ENCODE measurements around the gene PSMA2. TPM values are rescaled to one million over a fixed set of nuclear protein-coding genes. Genes with fewer than 3 reads are reported as not detected.
A peak's percentile ranks its signal among the peaks of the same experiment; 100 is the strongest.

Gene PSMA2
- total RNA-seq, 1 donor from 2014 or later, result 62.1 TPM

DNA sequence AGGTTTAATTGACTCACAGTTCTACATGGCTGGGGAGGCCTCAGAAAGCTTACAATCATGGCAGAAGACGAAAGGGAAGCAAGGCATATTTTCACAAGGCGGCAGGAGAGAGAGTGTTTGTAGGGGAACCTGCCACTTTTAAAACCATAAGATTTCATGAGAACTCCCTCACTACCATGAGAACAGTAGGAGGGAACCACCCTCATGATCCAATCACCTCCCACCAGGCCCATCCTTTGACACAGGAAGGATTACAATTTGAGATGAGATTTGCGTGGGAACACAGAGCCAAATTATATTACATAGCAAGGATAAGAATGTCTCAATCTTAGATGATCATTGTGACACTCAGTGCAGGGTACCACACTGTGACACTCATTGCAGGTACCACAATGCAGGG is 44.4 kb upstream of the PSMA2 start:
- no peaks in the 10 kb centered on the region for H3K36me3 ChIP-seq (ENCODE audit: control insufficient read depth, insufficient read depth, low read length)
- H3K4me3 ChIP-seq (ENCODE audit: low read depth, low read length), result no peak overlapping the region
- no peak for DNase-seq (ENCODE audit: low read depth)
- TF ChIP-seq, protein P1, sequence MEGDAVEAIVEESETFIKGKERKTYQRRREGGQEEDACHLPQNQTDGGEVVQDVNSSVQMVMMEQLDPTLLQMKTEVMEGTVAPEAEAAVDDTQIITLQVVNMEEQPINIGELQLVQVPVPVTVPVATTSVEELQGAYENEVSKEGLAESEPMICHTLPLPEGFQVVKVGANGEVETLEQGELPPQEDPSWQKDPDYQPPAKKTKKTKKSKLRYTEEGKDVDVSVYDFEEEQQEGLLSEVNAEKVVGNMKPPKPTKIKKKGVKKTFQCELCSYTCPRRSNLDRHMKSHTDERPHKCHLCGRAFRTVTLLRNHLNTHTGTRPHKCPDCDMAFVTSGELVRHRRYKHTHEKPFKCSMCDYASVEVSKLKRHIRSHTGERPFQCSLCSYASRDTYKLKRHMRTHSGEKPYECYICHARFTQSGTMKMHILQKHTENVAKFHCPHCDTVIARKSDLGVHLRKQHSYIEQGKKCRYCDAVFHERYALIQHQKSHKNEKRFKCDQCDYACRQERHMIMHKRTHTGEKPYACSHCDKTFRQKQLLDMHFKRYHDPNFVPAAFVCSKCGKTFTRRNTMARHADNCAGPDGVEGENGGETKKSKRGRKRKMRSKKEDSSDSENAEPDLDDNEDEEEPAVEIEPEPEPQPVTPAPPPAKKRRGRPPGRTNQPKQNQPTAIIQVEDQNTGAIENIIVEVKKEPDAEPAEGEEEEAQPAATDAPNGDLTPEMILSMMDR (IDR thresholded peaks at IDR 0.05; ENCODE audit: insufficient read depth, low read length, severe bottlenecking), result no peak
- H3K27me3 ChIP-seq (ENCODE audit: control insufficient read depth, insufficient read depth, low read length), result peaks cover 2% of the 10 kb centered on the region
- no peak for FAIRE-seq

DNA sequence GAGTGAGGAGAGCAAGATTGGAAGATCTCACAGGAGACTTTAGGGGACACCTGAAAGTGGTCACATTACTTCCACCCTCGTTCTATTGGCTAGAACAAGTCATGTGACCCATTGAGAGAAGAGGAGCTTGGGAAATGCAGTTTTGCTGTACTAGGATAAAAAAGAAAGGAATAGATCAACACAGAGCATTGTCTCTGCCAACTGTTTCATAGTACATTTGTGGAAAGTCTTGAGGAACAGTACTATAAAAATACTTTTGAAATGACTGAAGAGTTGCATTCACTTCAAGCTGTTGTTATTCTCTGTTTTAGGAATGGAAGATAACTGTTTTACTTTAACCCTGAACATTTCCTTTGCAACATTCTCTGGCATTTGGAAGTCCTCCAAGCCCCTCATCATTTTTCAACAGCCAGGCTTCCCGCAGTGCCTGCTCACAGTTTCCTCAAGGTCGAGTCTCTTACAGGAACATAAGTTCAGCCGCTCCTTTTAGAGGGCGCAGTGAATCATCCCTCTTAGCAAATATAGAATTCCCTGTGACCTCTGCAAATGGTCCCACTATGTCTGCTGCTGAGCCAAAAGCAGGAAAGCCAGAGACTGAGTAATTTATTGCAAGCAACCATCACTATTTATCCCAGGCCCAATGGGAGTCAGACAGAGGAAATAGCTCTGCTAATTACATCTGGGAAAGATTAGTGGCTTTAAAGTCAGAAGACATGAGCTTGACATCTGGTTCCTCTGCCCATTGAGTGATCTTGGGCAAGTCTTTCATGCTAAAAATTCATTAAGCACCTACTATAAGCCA is 40.9 kb upstream of the PSMA2 start:
- FAIRE-seq, result no peak
- no peaks in the 10 kb centered on the region for H3K36me3 ChIP-seq (ENCODE audit: control insufficient read depth, insufficient read depth, low read length)
- peak; percentile 34 for DNase-seq (ENCODE audit: low read depth)
- no peak overlapping the region for H3K4me3 ChIP-seq (ENCODE audit: low read depth, low read length)
- no peaks in the 10 kb centered on the region for H3K27me3 ChIP-seq (ENCODE audit: control insufficient read depth, insufficient read depth, low read length)
- TF ChIP-seq, protein P1 (IDR thresholded peaks at IDR 0.05; ENCODE audit: insufficient read depth, low read length, severe bottlenecking), result no peak

DNA sequence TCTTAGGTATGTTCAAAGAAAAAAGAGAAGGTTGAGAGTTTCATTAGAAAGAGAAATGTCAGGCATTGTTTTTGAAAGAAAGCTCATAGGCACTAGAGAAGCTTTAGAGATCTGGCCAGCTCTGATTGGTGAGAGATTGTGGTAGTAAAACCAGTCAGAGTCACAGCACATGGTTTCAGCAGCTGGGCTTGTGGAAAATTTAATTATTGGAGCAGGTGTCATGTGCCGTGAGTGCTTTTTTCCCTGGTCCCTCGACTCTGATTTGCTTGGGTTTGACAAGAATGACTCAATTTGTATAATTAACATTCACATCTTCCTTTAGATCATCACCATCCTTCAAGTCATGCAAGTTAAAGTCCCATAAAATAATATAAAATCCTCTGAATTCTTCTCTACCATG is 35.4 kb upstream of the PSMA2 start:
- TF ChIP-seq, protein P1 (IDR thresholded peaks at IDR 0.05; ENCODE audit: insufficient read depth, low read length, severe bottlenecking), result no peak
- H3K27me3 ChIP-seq (ENCODE audit: control insufficient read depth, insufficient read depth, low read length), result peaks cover 5% of the 10 kb centered on the region
- H3K36me3 ChIP-seq (ENCODE audit: control insufficient read depth, insufficient read depth, low read length), result no peaks in the 10 kb centered on the region
- FAIRE-seq (no peak), DNase-seq (ENCODE audit: low read depth) (no peak)
- H3K4me3 ChIP-seq (ENCODE audit: low read depth, low read length), result no peak overlapping the region

DNA sequence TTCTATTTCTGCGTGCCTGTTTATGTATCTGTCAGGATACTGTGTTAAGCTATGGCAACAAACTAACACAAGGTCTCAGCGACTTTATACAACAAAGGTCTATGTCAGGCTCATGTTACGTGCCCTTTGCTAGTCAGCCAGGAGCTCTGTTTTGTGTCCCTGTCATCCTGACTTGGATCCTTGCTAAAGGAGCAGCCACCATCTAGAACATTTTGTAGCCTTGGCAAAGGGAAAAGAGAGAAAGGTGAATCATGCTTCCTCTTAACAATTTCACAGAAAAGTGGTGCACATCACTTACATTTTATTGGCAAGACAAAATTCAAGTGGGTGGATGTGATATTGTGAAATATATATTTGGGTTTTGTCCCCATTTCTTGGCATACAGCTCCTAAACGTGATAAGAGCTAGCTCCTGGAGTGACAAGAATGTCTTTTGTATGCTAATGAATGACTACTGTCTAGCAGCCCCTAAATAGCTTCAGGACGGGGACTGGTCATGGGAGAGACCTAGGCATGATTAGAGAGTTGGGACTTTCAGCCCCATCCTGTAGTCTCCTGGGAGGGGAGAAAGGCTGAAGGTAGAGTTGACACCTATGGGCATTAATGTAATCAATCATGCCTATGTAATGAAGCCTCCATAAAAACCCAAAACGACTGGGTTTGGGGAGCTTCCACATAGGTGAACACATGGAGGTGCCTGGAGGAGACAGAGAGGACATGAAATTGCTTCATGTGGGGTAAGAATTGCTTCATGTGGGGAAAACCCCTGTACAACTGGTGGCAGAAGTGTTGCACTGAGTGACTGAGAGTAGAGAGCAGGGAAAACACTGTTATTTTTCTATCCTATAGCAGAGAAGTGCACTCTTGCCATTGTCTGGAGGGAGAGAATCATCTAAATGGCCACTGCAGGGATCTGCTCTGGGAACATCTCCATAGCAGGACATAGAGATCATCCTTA is 33.2 kb upstream of the PSMA2 start:
- no peak overlapping the region for H3K4me3 ChIP-seq (ENCODE audit: low read depth, low read length)
- FAIRE-seq, result no peak
- no peaks in the 10 kb centered on the region for H3K36me3 ChIP-seq (ENCODE audit: control insufficient read depth, insufficient read depth, low read length)
- TF ChIP-seq, protein P1 (IDR thresholded peaks at IDR 0.05; ENCODE audit: insufficient read depth, low read length, severe bottlenecking), result no peak
- no peak for DNase-seq (ENCODE audit: low read depth)
- H3K27me3 ChIP-seq (ENCODE audit: control insufficient read depth, insufficient read depth, low read length), result peaks cover 5% of the 10 kb centered on the region

DNA sequence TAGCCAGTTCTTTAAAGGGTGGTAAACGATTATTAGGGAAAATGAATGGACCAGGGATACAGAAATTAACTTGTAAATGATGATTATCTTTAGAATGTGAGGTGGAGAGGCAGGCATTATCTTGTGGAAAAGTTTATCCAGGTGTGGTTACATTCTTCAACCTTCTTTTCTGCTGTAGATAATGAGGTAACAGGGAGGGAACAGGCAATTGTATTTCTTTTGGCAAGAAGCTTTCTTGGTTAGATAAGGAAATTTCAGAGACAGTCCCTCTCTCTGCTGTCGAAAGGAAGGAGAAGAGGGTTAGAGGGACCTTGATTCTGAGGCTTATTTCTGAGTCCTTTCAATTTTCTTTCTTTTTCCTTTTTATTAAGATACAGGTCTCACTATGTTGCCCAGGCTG is 32.3 kb upstream of the PSMA2 start:
- Histone ChIP-seq H3K4me3 (ENCODE audit: low read depth, low read length) (no peak overlapping the region), H3K36me3 (ENCODE audit: control insufficient read depth, insufficient read depth, low read length) (no peaks in the 10 kb centered on the region), H3K27me3 (ENCODE audit: control insufficient read depth, insufficient read depth, low read length) (peaks cover 5% of the 10 kb centered on the region)
- TF ChIP-seq, protein P1 (IDR thresholded peaks at IDR 0.05; ENCODE audit: insufficient read depth, low read length, severe bottlenecking), result no peak
- no peak for FAIRE-seq
- DNase-seq (ENCODE audit: low read depth), result no peak

Data from bronchial epithelial cell (primary cell).